Measurements from ENCODE around the gene ADI1.
"Not testable (repeated sequence)": the region's sequence is repeated elsewhere in the genome, so short reads cannot be mapped to it uniquely, and the experiment has no call there.

Gene ADI1

DNA sequence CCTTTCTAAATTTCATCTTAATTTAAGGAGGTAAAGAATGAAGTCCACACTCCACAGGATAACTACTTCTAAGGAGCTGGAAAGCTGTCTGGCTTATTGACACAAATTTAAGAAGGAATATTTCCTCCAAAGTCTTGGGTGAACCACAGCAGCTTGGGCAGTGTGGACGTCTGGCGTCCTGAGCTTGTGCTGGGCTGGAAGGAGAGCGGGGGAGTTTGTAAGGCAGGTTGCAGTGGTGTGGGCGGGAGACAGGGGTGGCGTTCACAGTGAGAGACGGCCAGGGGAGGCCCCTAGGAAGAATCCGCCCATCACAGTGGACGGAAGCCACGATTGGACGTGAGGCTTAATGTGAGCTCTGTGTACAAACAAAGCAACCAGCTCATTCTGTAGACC is 25.7 kb downstream of the ADI1 start:
- DNase-seq (ENCODE audit: low read depth in 2 of 2), result no peak

DNA sequence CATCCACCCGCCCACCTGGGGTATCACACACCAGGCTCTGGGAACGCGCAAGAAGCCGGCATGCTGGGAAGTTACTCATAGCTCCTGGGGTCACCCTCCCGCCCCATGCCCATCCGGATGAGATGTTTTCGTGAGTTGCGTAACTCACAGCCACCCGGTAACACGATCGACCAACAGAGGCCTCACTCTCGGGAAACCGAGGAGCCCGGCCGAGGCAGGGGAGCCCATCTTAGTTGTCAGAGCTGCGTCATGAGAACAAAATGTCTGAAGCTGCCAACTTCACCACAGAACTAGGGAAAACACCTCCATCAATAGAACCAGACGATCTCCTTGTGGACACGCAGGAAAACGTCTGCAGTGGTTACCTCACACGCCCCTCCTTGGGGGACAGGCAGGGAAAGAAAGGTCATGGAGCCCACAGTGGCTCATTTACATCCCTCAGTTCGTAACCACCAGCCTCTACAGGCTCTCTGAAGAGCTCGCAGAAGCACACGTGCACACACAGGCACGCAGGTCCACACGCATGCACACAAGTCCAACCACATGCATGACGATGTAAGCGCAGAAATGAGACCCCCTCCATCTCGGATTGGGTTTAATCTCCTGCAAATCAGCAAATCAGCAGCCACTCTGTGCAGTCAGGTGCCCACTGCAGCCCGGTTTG is 26.2 kb downstream of the ADI1 start:
- DNase-seq (ENCODE audit: low read depth in 2 of 2), result no peak

DNA sequence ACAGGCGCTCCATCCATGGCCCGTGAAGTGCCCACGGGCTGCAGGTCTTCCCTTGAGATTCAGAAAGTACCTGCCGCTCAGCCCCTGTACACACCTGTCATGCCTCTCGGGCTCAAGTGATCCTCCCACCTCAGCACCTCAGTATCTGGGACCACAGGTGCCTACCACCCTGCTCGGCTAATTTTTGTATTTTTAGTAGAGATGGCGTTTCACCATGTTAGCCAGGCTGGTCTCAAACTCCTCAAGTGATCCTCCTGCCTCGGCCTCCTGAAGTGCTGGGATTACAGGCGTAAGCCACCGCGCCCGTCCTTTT is 26.9 kb downstream of the ADI1 start:
- not testable (repeated sequence) for DNase-seq (ENCODE audit: low read depth in 2 of 2)

DNA sequence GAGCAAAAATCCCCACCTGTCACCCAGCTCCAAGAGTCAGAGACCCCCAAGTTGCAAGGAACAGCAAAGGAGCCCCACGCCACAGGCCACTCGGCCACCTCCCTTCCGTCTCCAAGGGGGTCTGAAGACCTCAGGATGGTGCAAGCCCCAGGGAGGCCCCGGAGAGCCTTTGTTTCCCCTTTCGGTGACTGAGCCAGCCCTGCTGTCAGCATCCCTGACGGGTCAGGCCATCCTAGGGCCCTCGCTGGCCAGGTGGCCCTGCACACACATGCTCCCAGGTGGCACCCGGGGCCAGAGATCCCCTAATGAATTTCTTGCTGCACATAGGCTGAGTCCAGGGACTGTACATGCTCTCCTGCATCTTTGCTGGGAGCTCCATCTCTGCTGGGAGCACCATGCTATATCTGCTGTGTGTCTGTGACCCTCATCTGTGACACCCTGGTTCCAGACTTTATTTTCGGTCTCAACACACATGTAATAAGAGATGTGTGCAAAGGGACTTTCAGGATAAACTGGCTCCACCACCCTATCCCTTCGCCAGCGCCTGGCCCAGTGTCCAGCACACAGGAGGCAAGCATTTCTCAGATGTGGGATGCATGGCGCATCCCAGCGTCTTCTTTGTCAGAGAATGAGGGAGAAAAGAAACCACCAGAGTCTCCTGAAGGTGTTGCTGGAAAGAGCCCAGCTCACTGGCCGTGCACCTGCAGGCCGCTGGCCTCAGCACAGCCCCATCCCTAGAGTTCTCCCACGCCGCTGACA is 27.4 kb downstream of the ADI1 start:
- no peak for DNase-seq (ENCODE audit: low read depth in 2 of 2)

GRCh38 chr2:3491306-3491705 is 28.0 kb downstream of the ADI1 start:
- DNase-seq (ENCODE audit: low read depth in 2 of 2), result no peak

GRCh38 chr2:3490191-3491170 is 28.9 kb downstream of the ADI1 start:
- no peak for DNase-seq (ENCODE audit: low read depth in 2 of 2)

DNA sequence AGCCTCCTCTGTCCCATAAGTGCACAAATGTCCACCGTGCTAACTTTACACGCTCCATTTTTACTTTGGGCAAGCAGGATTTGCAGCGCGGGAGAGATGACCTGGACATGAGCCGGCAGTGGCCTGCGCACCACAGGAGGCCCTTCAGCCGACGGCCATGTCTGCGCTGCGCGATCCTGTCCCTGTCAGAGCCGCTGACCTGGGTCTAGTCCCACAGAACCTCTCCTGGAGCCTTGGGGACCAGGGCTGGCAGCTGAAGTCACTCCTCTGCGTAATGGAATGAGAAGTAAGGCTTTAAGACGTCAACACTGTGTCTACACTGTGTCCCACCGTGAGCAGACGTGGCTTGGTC is 29.6 kb downstream of the ADI1 start:
- no peak for DNase-seq (ENCODE audit: low read depth in 2 of 2)

GRCh38 chr2:3488855-3489763 is 30.2 kb downstream of the ADI1 start:
- no peak for DNase-seq (ENCODE audit: low read depth in 2 of 2)

- DNase-seq (ENCODE audit: low read depth in 2 of 2), result no peak
These were observed 31.2 kb downstream of the ADI1 start for GRCh38 chr2:3488061-3488531.

GRCh38 chr2:3487432-3487831 is 31.9 kb downstream of the ADI1 start:
- no peak for DNase-seq (ENCODE audit: low read depth in 2 of 2)

DNA sequence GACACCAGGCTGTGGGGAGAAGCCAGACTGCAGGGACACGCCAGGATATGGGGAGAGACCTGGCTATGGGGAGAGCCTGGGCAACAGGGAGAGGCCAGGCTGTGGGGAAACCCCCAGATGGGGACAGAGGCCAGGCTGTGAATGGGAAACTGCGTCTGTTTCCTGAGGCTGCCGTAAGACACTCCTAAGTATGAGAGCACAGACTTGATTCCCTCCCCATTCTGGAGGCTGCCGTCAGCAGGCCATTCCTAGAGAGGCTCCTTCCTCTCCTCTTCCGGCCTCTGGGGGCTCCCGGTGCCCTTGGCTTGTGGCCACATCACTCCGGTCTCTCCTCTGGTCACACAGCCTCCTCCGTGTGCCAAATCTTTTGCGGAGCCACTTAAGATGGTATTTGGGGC is 32.3 kb downstream of the ADI1 start:
- DNase-seq (ENCODE audit: low read depth in 2 of 2), result no peak

DNA sequence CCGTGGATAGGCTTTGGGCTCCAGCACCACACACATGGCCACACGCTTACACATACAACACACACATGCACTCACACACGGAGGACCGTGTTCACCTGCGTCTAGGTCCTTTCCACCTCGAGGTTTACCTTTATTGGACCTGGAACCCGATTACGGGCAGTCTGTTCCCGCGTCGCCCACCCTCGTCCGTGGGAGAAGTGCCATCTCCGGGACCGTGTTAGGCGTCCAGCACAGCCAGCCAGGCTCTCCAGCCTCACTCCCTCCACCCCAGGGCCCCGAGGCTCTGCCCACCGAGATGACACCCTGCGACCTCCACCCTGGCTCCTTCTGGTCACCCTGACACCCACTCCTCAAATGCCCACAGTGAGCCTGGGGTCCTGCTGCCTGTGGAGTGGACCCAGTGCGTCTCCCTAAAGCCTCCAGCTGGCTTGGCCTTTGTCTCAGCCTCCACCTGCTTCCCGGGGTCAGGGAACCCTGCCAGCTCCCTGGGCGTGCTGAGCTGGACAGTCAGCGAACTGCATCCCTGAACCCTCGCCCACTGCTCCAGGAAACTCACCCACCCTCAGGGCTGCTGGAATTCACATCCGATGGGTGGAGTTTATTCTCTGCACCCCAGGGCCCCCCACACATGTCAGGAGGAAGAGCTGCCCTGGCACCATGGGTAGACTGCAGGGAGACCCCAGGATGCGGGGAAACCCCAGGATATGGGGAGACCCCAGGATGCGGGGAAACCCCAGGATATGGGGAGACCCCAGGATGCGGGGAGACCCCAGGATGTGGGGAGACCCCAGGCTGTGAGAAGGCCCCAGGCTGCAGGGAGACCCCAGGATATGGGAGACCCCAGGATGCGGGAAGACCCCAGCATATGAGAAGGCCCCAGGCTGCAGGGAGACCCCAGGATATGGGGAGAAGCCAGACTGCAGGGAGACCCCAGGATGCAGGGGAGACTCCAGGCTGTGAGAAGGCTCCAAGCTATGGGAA is 33.0 kb downstream of the ADI1 start:
- no peak for DNase-seq (ENCODE audit: low read depth in 2 of 2)

DNA sequence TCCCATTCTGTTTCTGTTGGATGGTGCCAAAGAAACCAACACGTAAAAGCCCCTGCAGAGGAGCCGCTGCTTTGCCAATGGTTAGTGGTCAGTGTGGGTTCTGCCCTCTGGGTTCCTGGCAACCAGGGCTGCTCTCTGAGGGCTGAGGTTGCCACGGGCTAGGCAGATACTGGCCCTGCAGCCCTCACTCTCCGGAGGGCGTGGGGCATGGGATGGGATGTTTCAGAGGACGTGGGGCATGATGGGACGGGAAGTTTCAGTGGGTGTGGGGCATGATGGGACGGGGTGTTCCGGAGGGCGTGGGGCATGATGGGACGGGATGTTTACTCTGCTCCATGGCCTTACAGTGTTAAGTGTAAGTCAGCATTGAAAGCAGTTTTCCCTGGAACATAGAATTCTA is 34.2 kb downstream of the ADI1 start:
- DNase-seq (ENCODE audit: low read depth in 2 of 2), result no peak

GRCh38 chr2:3483986-3484960 is 35.1 kb downstream of the ADI1 start:
- no peak for DNase-seq (ENCODE audit: low read depth in 2 of 2)

DNA sequence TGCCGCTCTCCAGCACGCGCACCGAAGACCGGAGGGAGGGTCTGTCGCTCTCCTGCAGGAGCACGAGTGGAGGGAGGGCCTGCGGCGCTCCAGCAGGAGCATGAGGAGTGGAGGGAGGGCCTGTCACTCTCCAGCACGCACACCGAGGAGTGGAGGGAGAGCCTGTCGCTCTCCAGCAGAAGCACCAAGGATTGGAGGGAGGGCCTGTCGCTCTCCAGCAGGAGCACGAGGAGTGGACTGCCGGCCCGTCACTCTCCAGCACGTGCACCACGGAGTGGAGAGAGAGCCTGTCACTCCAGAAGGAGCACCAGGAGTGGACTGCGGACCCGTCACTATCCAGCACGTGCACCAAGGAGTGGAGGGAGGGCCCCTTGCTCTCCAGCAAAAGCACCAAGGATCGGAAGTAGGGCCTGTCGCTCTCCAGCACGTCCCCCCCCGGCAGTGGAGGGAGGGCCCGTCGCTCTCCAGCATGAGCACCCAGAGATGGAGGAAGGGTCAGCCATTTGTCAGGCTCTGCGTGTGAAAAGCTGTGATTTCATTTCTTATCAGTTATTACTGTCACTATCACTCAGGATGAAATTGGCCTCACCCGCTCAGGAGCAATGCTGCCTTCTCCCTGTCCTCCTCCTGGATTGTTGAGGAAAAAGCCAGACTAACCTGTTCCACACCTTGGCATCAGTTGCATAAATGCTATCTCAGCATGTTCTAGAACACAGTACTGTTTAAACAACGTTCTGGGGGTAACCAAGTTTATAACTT is 35.9 kb downstream of the ADI1 start:
- no peak for DNase-seq (ENCODE audit: low read depth in 2 of 2)

DNA sequence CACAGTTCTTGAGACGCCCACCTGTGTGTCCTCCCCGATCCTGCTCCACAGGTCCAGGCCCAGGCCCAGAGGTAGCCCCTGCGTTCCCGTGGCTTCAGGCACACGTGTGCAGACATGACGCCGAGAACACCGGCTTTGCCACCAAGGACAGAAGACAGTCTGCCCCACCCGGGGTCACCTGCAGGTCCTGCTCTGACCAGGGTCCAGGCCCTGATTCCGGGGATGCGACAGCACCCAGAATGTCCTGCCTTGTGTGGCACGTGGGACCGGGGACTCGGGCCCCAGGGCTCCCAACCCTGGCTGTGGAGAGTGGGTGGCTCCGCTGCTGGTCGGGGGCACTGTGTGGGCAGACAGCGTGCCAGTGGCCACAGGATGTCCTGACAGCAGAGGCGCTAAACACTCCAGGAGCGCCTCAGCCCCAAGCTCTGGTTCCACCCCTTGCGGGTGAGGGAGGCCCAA is 36.9 kb downstream of the ADI1 start:
- no peak for DNase-seq (ENCODE audit: low read depth in 2 of 2)

DNA sequence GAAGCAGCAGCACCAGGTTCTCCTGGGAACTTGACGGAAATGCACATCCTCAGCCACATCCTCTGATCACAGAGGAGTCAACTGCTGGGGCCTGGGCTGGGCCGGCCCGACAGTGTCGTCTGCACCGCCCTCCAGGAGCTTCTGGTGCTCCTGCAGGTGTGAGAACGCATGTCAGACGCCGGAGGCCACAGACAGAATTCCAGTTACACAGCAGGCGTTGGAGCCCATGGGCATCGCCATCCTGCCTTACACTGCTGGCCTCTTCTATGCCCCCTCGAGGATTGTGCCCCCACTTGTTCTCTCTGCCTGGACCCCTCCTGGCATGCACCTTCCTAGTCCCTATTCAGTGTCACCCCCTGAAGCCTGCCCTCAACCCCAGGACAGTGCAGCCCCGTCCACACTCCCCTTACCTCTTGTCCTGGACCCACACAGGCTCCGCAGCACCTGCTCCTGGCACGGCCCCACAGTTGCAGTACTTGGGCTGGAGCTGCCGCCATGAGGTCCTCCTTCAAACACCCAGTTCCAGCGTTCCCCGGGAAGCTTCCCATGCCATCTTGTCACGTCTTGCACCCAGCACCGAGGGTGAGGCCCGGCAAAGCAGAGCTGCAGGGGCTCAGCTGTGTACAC is 37.5 kb downstream of the ADI1 start:
- no peak for DNase-seq (ENCODE audit: low read depth in 2 of 2)

- no peak for DNase-seq (ENCODE audit: low read depth in 2 of 2)
These were observed 38.3 kb downstream of the ADI1 start for GRCh38 chr2:3481011-3481400.

All from stimulated activated CD4-positive, alpha-beta T cell treated with anti-CD3 and anti-CD28 coated beads, Interleukin-15, amount 100 ng/mL, for 48 hours (primary cell).